ACC112 (cell line): ENCODE results near the gene INSRR.

Source experiments
- H2AFZ ChIP-seq: fragments of 200-600 bp; sonication (generic); one replicate; pipeline ENCODE4 v1.6.0; 2017; ENCODE audit warnings: antibody characterized with exemption, low read length; ENCODE audit not compliant: unreplicated experiment
- H3K27ac ChIP-seq: fragments of 200-600 bp; sonication (generic); 2 replicates; pipeline ENCODE4 v1.5.1; 2014; ENCODE audit warnings: low read depth, mild to moderate bottlenecking, antibody characterized with exemption, low read length, moderate library complexity
- H3K27me3 ChIP-seq: fragments of 200-600 bp; sonication (generic); 2 replicates; pipeline ENCODE4 v1.6.1; 2014; ENCODE audit warnings: mild to moderate bottlenecking, antibody characterized with exemption, low read length, moderate library complexity, mixed read lengths; ENCODE audit not compliant: insufficient read depth
- H3K36me3 ChIP-seq: fragments of 200-600 bp; sonication (generic); 2 replicates; pipeline ENCODE4 v1.6.1; 2016; ENCODE audit warnings: mild to moderate bottlenecking, antibody characterized with exemption, low read length, moderate library complexity, mixed read lengths; ENCODE audit not compliant: insufficient read depth
- H3K4me1 ChIP-seq: fragments of 200-600 bp; sonication (generic); one replicate; pipeline ENCODE4 v1.6.1; 2016; ENCODE audit warnings: low read length, mixed read lengths; ENCODE audit not compliant: insufficient read depth, unreplicated experiment, control insufficient read depth
- H3K4me3 ChIP-seq: fragments of 200-600 bp; sonication (generic); 2 replicates; pipeline ENCODE4 v1.5.1; 2014; ENCODE audit warnings: mild to moderate bottlenecking, low read depth, low read length
- H3K79me2 ChIP-seq: fragments of 200-600 bp; sonication (generic); one replicate; pipeline ENCODE4 v1.6.0; 2016; ENCODE audit warnings: low read length; ENCODE audit not compliant: control insufficient read depth, unreplicated experiment, insufficient read depth

Gene INSRR

GRCh38 chr1:156852418-156852874 lies 6.5 kb downstream of the INSRR start:
- no peak overlapping the region for H3K4me3 ChIP-seq

DNA sequence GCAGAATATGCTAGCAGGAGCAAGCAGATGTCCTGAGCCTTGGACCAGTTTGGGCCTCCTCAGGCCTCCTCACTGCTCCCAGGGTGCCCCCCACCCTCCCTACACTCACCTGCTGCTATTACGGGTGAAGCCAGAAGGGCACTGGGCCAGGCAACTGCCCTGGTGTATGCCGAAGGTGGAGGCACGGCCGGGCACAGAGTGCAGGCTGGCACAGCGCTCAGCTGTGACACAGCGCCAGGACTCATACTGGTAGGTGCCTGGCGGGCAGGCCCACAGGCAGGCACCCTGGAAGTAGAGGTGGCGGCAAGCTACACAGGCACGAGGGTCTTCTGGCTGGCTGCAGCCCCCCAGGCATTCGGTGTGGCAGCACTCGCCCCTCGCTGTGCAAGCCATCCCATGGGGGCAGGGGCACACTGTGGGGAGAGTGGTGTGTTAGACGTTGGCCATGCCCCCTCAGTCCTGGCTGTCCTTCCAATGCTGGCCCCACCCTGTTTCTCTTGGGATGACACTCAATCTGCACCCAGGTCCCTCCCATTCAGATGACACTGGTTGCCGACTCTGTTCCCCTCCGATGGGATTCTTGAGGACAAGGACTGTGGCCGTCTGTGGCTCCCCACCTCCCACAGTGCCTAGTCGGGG lies 7.0 kb downstream of the INSRR start:
- Histone ChIP-seq H3K79me2 (no peaks in the 10 kb centered on the region), H3K4me3 (no peak overlapping the region), H3K4me1 (peaks cover 7% of the 10 kb centered on the region), H3K27ac (no peak overlapping the region), H3K36me3 (no peaks in the 10 kb centered on the region), H3K27me3 (peaks cover 22% of the 10 kb centered on the region), H2AFZ (no peak overlapping the region)

More at GRCh38 chr1:156852418-156852874, 6.5 kb downstream of the INSRR start:
- H3K79me2 ChIP-seq: no peaks in the 10 kb centered on the region
- peaks cover 7% of the 10 kb centered on the region for H3K4me1 ChIP-seq
- no peak overlapping the region for H3K27ac ChIP-seq
- no peaks in the 10 kb centered on the region for H3K36me3 ChIP-seq
- H3K27me3 ChIP-seq: peaks cover 19% of the 10 kb centered on the region
- no peak overlapping the region for H2AFZ ChIP-seq

DNA sequence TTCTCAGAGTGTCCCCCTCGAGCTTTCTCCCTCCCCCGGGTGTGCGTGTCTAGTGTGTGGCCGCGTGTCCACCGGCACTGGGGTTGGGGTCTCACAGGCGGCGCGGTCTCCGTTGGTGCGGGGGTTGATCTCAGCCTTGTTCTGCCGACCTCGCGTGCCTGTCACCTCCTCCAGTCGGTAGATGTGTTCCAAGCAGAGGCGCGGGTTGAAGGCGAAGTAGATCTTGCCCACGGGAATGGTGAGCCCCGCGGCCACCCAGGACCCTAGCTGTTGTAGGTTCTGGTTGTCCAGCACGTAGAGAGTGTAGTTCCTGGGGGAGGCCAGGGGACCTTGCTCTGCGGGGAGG lies 9.8 kb downstream of the INSRR start:
- H3K36me3 ChIP-seq: no peaks in the 10 kb centered on the region
- H3K27me3 ChIP-seq: peaks cover 33% of the 10 kb centered on the region
- H3K4me1 ChIP-seq: peaks cover 7% of the 10 kb centered on the region
- H2AFZ ChIP-seq: no peak overlapping the region
- H3K79me2 ChIP-seq: no peaks in the 10 kb centered on the region
- no peak overlapping the region for H3K4me3 ChIP-seq
- no peak overlapping the region for H3K27ac ChIP-seq

- Histone ChIP-seq H3K4me1 (peaks cover 7% of the 10 kb centered on the region), H3K4me3 (no peak overlapping the region), H3K36me3 (no peaks in the 10 kb centered on the region), H3K27ac (no peak overlapping the region), H3K79me2 (no peaks in the 10 kb centered on the region), H3K27me3 (peaks cover 35% of the 10 kb centered on the region), H2AFZ (no peak overlapping the region)
Measured at GRCh38 chr1:156848461-156849150, 10.3 kb downstream of the INSRR start.

DNA sequence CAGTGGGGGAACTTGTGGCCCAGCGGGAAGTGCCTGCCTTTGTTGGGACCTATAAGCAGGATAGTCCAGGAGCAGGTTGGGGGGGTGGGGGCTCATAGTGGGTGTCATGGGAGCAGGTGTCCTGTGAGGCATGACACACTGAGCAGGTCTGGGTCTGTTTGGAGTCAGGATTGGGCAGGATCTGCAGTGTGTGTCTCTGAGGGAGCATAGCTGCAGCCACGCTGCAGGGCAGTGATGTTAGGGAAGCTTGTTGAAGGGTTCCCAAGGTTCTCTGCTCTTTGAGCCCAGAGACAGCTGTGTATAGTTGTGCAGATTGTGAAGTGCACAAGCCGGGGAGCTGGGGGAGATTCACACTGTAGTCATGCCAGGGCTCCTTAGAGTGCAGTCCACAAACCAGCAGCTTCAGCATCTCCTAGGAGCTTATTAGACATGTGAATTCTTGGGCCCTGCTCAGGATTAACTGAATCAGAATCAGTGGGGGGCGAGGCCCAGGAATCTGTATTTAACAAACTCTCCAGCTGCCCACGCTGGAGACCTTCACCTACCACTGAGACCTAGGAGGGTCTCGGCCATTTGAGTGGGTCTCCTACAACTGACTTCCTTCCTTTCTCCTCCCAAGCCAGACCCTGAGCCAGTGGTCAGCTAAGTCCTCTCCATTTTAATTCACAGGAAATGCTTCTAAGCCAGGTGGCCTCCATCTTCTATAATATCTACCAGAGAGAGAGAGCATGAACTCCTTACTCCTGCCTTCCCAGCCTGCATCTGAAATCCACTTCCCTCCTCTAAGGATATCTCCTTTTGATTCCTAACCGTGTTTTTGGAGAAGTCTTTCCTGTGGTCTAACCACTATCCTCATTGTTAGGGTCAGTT lies 11.1 kb downstream of the INSRR start:
- H3K4me1 ChIP-seq: peaks cover 7% of the 10 kb centered on the region
- H3K27me3 ChIP-seq: peaks cover 42% of the 10 kb centered on the region
- H3K79me2 ChIP-seq: no peaks in the 10 kb centered on the region
- H3K4me3 ChIP-seq: no peak overlapping the region
- no peaks in the 10 kb centered on the region for H3K36me3 ChIP-seq
- no peak overlapping the region for H2AFZ ChIP-seq
- H3K27ac ChIP-seq: no peak overlapping the region

DNA sequence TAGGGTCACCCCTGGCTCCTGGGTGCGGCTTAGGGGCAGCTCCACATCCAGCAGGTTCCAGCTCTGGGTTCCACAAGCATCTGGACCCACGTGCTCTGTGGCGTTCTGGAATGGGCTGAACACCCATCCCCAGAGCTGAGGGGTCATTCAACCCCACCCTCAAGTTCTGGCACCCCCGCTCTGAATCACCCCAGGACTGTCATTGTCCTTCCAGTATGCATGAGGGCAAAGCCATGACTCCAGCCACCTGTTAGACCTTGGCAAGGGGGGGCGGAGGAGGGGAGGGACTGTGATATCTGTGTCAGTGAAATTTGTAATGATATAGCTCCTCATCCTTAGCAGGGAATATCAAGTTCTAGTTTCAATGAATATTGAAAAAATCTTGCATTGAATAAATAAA lies 12.3 kb downstream of the INSRR start:
- Histone ChIP-seq H3K36me3 (no peaks in the 10 kb centered on the region), H3K27ac (no peak overlapping the region), H3K4me3 (no peak overlapping the region), H3K79me2 (no peaks in the 10 kb centered on the region), H3K4me1 (no peaks in the 10 kb centered on the region), H2AFZ (no peak overlapping the region), H3K27me3 (peaks cover 42% of the 10 kb centered on the region)

DNA sequence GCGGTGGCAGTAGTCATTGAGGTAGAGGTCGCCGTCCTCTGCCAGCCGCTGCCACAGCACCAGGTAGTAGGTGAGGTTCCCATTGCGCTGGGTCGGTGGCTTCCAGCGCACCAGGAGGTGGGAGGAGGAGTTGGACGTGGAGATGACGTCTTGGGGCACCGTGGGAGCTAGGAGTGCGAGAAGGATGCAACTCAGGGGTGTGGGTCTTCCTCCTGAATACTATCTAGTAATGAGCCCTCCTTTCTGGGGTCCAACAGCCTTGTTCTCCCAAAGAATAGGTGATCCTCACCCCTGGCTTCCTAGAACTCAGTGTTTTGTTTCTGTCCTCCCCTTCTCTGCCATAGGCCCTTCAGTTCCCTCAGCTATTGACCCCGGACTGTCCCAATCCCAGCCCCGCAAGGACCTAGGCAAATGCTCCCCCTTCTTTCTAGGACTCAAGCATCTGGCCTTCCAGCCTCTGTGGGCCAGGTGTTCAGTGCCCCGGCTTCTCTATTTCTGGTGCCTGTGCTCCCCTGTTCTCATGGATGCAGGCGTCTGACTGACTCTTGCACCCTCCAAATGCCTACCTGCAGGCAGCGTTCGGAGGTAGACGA lies 12.9 kb downstream of the INSRR start:
- Histone ChIP-seq H3K79me2 (no peaks in the 10 kb centered on the region), H3K4me3 (no peak overlapping the region), H3K36me3 (no peaks in the 10 kb centered on the region), H3K27me3 (peaks cover 42% of the 10 kb centered on the region), H2AFZ (no peak overlapping the region), H3K27ac (no peak overlapping the region), H3K4me1 (no peaks in the 10 kb centered on the region)

- Histone ChIP-seq H3K27ac (no peak overlapping the region), H3K4me1 (no peaks in the 10 kb centered on the region), H3K79me2 (no peaks in the 10 kb centered on the region), H3K36me3 (no peaks in the 10 kb centered on the region), H2AFZ (no peak overlapping the region), H3K27me3 (peaks cover 42% of the 10 kb centered on the region), H3K4me3 (no peak overlapping the region)
Measured at GRCh38 chr1:156845055-156845952, 13.6 kb downstream of the INSRR start.

DNA sequence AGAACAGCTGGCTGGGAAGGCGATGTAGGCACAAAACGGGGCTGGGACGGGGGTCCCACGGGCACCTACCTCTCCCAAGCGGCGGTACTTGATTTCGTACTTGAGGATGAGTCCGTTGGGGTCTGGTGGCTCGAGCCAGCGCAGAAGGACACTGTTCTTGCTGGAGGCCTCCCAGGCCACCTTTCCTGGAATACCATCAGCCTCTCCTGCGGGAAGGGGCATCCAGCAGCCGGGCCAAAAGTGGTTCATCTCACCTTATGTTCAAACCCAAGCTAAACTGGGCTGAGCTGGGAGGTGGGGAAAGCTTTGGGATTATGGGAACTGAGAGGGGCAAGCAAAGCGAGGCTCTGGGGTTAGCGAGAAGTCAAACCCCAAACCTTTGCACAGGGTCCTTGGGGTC lies 14.3 kb downstream of the INSRR start:
- Histone ChIP-seq H3K4me1 (no peaks in the 10 kb centered on the region), H3K27me3 (peaks cover 42% of the 10 kb centered on the region), H3K4me3 (no peak overlapping the region), H3K36me3 (no peaks in the 10 kb centered on the region), H3K79me2 (no peaks in the 10 kb centered on the region), H3K27ac (no peak overlapping the region), H2AFZ (no peak overlapping the region)

GRCh38 chr1:156844102-156844501 lies 14.8 kb downstream of the INSRR start:
- H3K4me1 ChIP-seq: no peaks in the 10 kb centered on the region
- H3K27ac ChIP-seq: no peak overlapping the region
- H2AFZ ChIP-seq: no peak overlapping the region
- H3K79me2 ChIP-seq: no peaks in the 10 kb centered on the region
- H3K4me3 ChIP-seq: no peak overlapping the region
- H3K36me3 ChIP-seq: no peaks in the 10 kb centered on the region
- H3K27me3 ChIP-seq: peaks cover 42% of the 10 kb centered on the region
